Upper lobe of left lung (tissue), 4 donors: Measurements from ENCODE around the gene CFAP58.

ENCODE experiments used
- EP300 ChIP-seq, 4 donors: sonication (generic); formaldehyde crosslinking; IDR thresholded peaks; one replicate each; pipeline ENCODE4 v1.5.1; 2017; ENCODE audit warnings: antibody characterized with exemption in 4 of 4, control low read depth in 2 of 4
- POLR2A ChIP-seq, 4 donors: fragments of 450-650 bp; IDR thresholded peaks; one replicate each; pipeline ENCODE4 v1.5.1; 2016 to 2017; ENCODE audit warnings: antibody characterized with exemption in 4 of 4, mild to moderate bottlenecking in 2 of 4
- POLR2AphosphoS5 ChIP-seq, 2 donors: sonication (generic); formaldehyde crosslinking; IDR thresholded peaks; one replicate each; pipeline ENCODE4 v1.5.1; 2017; ENCODE audit warnings: antibody characterized with exemption in 2 of 2
- TF ChIP-seq, protein P1 (sequence below), 6 experiments: fragments of 450-650 bp in 4 of 6; fragments of 200-600 bp in 2 of 6; sonication (generic) in 2 of 6; IDR thresholded peaks; one replicate each; pipeline ENCODE4 v1.5.1; 2016 to 2019; ENCODE audit warnings: antibody characterized with exemption in 6 of 6

- no peak for TF ChIP-seq POLR2A (IDR thresholded peaks at IDR 0.05)
- TF ChIP-seq, protein P1, sequence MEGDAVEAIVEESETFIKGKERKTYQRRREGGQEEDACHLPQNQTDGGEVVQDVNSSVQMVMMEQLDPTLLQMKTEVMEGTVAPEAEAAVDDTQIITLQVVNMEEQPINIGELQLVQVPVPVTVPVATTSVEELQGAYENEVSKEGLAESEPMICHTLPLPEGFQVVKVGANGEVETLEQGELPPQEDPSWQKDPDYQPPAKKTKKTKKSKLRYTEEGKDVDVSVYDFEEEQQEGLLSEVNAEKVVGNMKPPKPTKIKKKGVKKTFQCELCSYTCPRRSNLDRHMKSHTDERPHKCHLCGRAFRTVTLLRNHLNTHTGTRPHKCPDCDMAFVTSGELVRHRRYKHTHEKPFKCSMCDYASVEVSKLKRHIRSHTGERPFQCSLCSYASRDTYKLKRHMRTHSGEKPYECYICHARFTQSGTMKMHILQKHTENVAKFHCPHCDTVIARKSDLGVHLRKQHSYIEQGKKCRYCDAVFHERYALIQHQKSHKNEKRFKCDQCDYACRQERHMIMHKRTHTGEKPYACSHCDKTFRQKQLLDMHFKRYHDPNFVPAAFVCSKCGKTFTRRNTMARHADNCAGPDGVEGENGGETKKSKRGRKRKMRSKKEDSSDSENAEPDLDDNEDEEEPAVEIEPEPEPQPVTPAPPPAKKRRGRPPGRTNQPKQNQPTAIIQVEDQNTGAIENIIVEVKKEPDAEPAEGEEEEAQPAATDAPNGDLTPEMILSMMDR (IDR thresholded peaks at IDR 0.05), result no peak
- TF ChIP-seq POLR2AphosphoS5 (IDR thresholded peaks at IDR 0.05), result no peak
- no peak for TF ChIP-seq EP300 (IDR thresholded peaks at IDR 0.05)
These were observed 63.2 kb downstream of the CFAP58 start for GRCh38 chr10:104416851-104417250.
